Endothelial cell (in vitro differentiated cells): ENCODE results near the gene CLEC2L. TPM values are rescaled to one million over a fixed set of nuclear protein-coding genes. Genes with fewer than 3 reads are reported as not detected.
A peak's percentile ranks its signal among the peaks of the same experiment; 100 is the strongest.

Experiments used
- DNase-seq: peaks from one replicate; pipeline ENCODE4 v3.0.0; 2021; ENCODE audit warnings: low spot score
- H3K27ac Mint-ChIP-seq: one replicate; pipeline ENCODE4 v1.8.0; 2021; ENCODE audit warnings: mixed read lengths, inconsistent platforms; ENCODE audit not compliant: unreplicated experiment
- H3K27me3 Mint-ChIP-seq: one replicate; pipeline ENCODE4 v1.8.0; 2021; ENCODE audit warnings: mild to moderate bottlenecking, moderate library complexity, mixed read lengths, inconsistent platforms; ENCODE audit not compliant: unreplicated experiment
- H3K36me3 Mint-ChIP-seq: one replicate; pipeline ENCODE4 v1.8.0; 2021; ENCODE audit warnings: mild to moderate bottlenecking, low read depth, mixed read lengths, inconsistent platforms; ENCODE audit not compliant: unreplicated experiment
- H3K4me1 Mint-ChIP-seq: one replicate; pipeline ENCODE4 v1.8.0; 2021; ENCODE audit warnings: mild to moderate bottlenecking, mixed read lengths, inconsistent platforms; ENCODE audit not compliant: unreplicated experiment
- H3K4me3 Mint-ChIP-seq: one replicate; pipeline ENCODE4 v1.8.0; 2021; ENCODE audit warnings: mild to moderate bottlenecking, mixed read lengths, inconsistent platforms; ENCODE audit not compliant: unreplicated experiment
- H3K9me3 Mint-ChIP-seq: one replicate; pipeline ENCODE4 v1.8.0; 2021; ENCODE audit warnings: mixed read lengths, inconsistent platforms; ENCODE audit not compliant: unreplicated experiment
- CTCF ChIP-seq: fragments of 200-600 bp; sonication (generic); IDR thresholded peaks from one replicate; pipeline ENCODE4 v1.5.0; 2021; ENCODE audit warnings: antibody characterized with exemption; ENCODE audit not compliant: unreplicated experiment
- total RNA-seq: library from RNA; stranded (reverse); fragmentation: NEBNext Ultra II Directional; extraction: Animal tissue kit (Norgen Biotek cat#: 25700); gene quantifications from one replicate; pipeline ENCODE4 v1.2.1, GENCODE V29; 2021; ENCODE audit not compliant: unreplicated experiment

CLEC2L gene
- total RNA-seq, 1 donor from 2014 or later = not detected

GRCh38 chr7:139541600-139542307 lies 18.3 kb downstream of the CLEC2L start:
- TF ChIP-seq CTCF = no peak
- no peaks in the 10 kb centered on the region for H3K36me3 Mint-ChIP-seq
- DNase-seq = no peak
- H3K4me1 Mint-ChIP-seq = peaks cover 10% of the 10 kb centered on the region
- H3K4me3 Mint-ChIP-seq = no peak overlapping the region
- H3K27me3 Mint-ChIP-seq = peaks cover 4% of the 10 kb centered on the region
- H3K27ac Mint-ChIP-seq = no peak overlapping the region
- no peaks in the 10 kb centered on the region for H3K9me3 Mint-ChIP-seq

- Mint-ChIP-seq H3K27me3 (peaks cover 4% of the 10 kb centered on the region), H3K4me3 (no peak overlapping the region), H3K9me3 (no peaks in the 10 kb centered on the region), H3K27ac (peak overlapping the region; percentile 41), H3K4me1 (peaks cover 3% of the 10 kb centered on the region), H3K36me3 (no peaks in the 10 kb centered on the region)
- DNase-seq = no peak
- no peak for TF ChIP-seq CTCF
Observed at GRCh38 chr7:139542308-139543151, 19.0 kb downstream of the CLEC2L start.

- Mint-ChIP-seq H3K27ac (no peak overlapping the region), H3K4me3 (no peak overlapping the region), H3K9me3 (no peaks in the 10 kb centered on the region), H3K4me1 (no peaks in the 10 kb centered on the region), H3K27me3 (peaks cover 4% of the 10 kb centered on the region), H3K36me3 (no peaks in the 10 kb centered on the region)
- no peak for TF ChIP-seq CTCF
- DNase-seq = no peak
Observed at GRCh38 chr7:139543801-139544603, 20.5 kb downstream of the CLEC2L start.

- DNase-seq = no peak
- Mint-ChIP-seq H3K9me3 (no peaks in the 10 kb centered on the region), H3K4me1 (no peaks in the 10 kb centered on the region), H3K4me3 (no peak overlapping the region), H3K27ac (no peak overlapping the region), H3K36me3 (no peaks in the 10 kb centered on the region), H3K27me3 (peaks cover 2% of the 10 kb centered on the region)
- TF ChIP-seq CTCF = no peak
Observed at GRCh38 chr7:139544645-139545044, 21.2 kb downstream of the CLEC2L start.
